Measurements from ENCODE around the gene LAMA2.

LAMA2 gene, protein sequence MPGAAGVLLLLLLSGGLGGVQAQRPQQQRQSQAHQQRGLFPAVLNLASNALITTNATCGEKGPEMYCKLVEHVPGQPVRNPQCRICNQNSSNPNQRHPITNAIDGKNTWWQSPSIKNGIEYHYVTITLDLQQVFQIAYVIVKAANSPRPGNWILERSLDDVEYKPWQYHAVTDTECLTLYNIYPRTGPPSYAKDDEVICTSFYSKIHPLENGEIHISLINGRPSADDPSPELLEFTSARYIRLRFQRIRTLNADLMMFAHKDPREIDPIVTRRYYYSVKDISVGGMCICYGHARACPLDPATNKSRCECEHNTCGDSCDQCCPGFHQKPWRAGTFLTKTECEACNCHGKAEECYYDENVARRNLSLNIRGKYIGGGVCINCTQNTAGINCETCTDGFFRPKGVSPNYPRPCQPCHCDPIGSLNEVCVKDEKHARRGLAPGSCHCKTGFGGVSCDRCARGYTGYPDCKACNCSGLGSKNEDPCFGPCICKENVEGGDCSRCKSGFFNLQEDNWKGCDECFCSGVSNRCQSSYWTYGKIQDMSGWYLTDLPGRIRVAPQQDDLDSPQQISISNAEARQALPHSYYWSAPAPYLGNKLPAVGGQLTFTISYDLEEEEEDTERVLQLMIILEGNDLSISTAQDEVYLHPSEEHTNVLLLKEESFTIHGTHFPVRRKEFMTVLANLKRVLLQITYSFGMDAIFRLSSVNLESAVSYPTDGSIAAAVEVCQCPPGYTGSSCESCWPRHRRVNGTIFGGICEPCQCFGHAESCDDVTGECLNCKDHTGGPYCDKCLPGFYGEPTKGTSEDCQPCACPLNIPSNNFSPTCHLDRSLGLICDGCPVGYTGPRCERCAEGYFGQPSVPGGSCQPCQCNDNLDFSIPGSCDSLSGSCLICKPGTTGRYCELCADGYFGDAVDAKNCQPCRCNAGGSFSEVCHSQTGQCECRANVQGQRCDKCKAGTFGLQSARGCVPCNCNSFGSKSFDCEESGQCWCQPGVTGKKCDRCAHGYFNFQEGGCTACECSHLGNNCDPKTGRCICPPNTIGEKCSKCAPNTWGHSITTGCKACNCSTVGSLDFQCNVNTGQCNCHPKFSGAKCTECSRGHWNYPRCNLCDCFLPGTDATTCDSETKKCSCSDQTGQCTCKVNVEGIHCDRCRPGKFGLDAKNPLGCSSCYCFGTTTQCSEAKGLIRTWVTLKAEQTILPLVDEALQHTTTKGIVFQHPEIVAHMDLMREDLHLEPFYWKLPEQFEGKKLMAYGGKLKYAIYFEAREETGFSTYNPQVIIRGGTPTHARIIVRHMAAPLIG (N-terminal part only)

DNA sequence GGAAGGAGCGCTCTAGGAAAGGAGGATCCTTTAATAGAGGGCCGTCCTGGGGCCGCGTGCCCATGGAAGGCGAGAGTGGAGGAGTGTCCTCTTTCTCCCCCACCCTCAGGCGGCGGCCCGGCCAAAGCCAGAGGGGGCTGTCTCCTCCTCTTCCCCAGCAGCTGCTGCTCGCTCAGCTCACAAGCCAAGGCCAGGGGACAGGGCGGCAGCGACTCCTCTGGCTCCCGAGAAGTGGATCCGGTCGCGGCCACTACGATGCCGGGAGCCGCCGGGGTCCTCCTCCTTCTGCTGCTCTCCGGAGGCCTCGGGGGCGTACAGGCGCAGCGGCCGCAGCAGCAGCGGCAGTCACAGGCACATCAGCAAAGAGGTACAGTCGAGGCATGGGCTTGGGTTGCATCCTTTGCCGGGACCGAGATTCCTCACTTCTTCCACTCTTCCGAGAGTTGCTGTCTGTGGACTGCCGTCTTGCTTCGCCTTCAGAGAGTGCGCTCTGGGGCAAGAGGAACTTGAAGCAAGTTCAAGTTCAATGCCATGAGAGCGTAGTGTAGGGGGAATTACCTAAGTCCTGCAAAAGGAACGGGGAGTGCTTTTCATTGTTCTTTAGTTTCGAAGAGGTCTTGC is at the start of gene LAMA2:
Gene LAMA2 (plus strand): TSS at position 148 of the 621 bp plus-strand sequence. CDS start 108 bp downstream, at position 256.
- CTCF ChIA-PET: no interaction called here
- TF ChIP-seq FOXM1 (IDR thresholded peaks at IDR 0.05; ENCODE audit: borderline replicate concordance) (no peak), L3MBTL2 (conservative IDR thresholded peaks at IDR 0.05) (peak; percentile 84)
- TF ChIP-seq, protein P1, sequence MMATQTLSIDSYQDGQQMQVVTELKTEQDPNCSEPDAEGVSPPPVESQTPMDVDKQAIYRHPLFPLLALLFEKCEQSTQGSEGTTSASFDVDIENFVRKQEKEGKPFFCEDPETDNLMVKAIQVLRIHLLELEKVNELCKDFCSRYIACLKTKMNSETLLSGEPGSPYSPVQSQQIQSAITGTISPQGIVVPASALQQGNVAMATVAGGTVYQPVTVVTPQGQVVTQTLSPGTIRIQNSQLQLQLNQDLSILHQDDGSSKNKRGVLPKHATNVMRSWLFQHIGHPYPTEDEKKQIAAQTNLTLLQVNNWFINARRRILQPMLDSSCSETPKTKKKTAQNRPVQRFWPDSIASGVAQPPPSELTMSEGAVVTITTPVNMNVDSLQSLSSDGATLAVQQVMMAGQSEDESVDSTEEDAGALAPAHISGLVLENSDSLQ (IDR thresholded peaks at IDR 0.05): no peak
- DNase-seq (ENCODE audit: extremely low spot score): peak; percentile 48
- POLR2A ChIA-PET: no interaction called here

DNA sequence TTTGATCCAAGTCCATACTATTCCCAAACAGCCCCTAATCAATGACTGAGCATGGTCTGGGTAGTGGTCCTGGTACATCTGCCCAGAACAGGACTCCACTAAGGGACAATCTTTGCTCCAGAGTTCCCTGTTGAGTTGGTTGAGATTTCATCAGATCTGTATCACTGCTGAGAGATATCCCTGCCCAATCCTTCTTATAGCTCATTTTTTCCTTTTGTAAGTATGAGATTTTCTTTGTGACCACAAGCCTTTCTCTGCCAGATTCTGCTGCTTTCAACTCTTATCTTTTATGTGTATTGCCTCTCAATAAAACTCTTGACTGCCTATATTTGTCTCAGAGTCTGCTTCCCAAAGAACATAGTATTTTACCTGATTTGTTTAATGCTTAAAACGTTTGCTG is 46.2 kb upstream of the LAMA2 start:
- no peak for DNase-seq (ENCODE audit: extremely low spot score)
- no peak for TF ChIP-seq LEF1 (IDR thresholded peaks at IDR 0.05; ENCODE audit: borderline replicate concordance)
- TF ChIP-seq, protein P1 (IDR thresholded peaks at IDR 0.05): no peak
- no peak for TF ChIP-seq TARDBP (IDR thresholded peaks at IDR 0.05)
- TF ChIP-seq FOXM1 (IDR thresholded peaks at IDR 0.05; ENCODE audit: borderline replicate concordance): no peak
- no peak for TF ChIP-seq SUZ12 (IDR thresholded peaks at IDR 0.05)
- no peak for TF ChIP-seq FOXK2 (IDR thresholded peaks at IDR 0.05)
- TF ChIP-seq L3MBTL2 (conservative IDR thresholded peaks at IDR 0.05): no peak
- no peak for TF ChIP-seq NFRKB (IDR thresholded peaks at IDR 0.05)
- TF ChIP-seq HDGF (IDR thresholded peaks at IDR 0.05; ENCODE audit: borderline replicate concordance): no peak
- TF ChIP-seq SP1 (IDR thresholded peaks at IDR 0.05): no peak
- TF ChIP-seq ARNT (IDR thresholded peaks at IDR 0.05): no peak
- ChIA-PET CTCF (no interaction called here), POLR2A (no interaction called here)

DNA sequence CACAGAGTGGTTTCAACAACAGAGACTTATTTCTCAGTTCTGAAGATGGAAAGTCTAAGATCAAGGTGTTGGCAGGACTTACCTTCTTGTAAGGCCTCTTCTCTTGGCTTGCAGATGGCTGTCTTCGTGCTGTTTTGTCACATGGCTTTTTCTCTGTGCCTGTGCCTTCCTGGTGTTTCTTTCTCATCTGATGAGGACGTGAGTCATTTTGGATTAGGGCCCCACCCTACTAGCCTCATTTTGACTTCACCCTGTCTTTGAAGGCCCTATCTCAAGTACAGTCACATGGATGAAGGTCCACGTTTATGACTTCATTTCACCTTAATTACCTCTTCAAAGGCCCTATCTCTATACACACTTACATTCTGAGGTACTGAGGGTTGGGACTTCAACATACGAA is 41.4 kb upstream of the LAMA2 start:
- no peak for DNase-seq (ENCODE audit: extremely low spot score)
- POLR2A ChIA-PET: no interaction called here
- CTCF ChIA-PET: no interaction called here
- no peak for TF ChIP-seq FOXM1 (IDR thresholded peaks at IDR 0.05; ENCODE audit: borderline replicate concordance)
- peak; percentile 36; the same call in 1 of the 2 replicates for TF ChIP-seq L3MBTL2 (conservative IDR thresholded peaks at IDR 0.05)

DNA sequence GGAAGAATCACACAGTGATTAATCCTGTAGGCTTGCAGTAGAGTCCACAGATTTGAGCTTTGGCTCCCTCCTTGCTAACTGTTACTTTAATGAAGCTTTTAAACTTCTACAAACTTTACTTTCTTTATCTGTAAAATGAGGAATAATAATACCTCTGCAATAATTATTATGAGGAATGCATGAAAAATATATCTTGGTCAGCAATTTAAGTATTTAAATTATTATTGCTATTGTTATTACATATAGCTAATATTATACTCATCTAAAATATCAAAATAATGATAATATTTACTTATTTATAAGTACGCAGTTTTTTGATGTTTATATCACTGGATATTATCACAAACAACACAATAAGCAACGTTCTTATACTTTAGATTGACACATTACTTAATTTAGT is 38.3 kb upstream of the LAMA2 start:
- CTCF ChIA-PET: interaction anchor here (0.7 kb wide), 1 partner anchor 37 kb away, joined by 4 read pairs; no protein-coding TSS in a partner anchor
- TF ChIP-seq ARNT (IDR thresholded peaks at IDR 0.05) (no peak), FOXM1 (IDR thresholded peaks at IDR 0.05; ENCODE audit: borderline replicate concordance) (no peak), ZNF384 (IDR thresholded peaks at IDR 0.05) (no peak), HDGF (IDR thresholded peaks at IDR 0.05; ENCODE audit: borderline replicate concordance) (no peak), SUZ12 (IDR thresholded peaks at IDR 0.05) (no peak), ELF4 (IDR thresholded peaks at IDR 0.05) (no peak), FOXK2 (IDR thresholded peaks at IDR 0.05) (no peak), SP1 (IDR thresholded peaks at IDR 0.05) (no peak)
- TF ChIP-seq, protein P1 (IDR thresholded peaks at IDR 0.05): no peak
- POLR2A ChIA-PET: no interaction called here
- DNase-seq (ENCODE audit: extremely low spot score): no peak

DNA sequence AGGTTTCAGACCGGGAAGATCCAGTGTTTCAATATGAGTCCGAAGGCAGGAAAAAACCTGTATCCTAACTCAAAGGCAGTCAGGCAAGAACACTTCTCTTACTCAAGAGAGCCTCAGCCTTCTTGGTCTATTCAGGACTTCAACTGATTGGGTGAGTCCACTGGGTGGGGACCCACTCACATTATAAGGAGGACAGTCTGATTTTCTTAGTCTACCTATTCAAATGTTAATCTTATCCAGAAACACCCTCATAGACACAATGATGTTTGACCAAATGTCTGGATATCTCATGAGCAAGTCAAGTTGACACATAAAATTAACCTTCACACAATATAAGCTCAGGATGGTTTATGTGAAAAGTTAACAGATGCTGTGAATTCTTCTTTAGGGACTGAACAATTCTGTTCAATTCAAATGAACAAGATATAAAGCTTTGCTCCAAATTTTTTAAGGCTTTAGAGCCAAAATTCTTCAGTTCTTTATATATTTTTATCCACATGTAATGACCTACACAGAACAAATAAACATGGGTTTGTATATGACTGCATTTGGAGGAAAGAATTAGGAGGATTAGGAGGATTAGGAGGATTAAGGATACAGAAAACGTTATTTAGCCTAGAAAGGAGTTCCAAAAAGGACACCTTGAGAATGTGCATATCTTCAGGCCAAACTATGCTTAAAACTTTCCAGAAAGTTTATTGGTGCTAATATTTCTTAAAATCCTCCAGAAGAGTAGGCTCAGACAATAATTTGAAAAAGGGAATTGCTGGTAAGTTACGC is 35.3 kb upstream of the LAMA2 start:
- ChIA-PET POLR2A (no interaction called here), CTCF (no interaction called here)
- TF ChIP-seq NFRKB (IDR thresholded peaks at IDR 0.05): no peak
- TF ChIP-seq HDGF (IDR thresholded peaks at IDR 0.05; ENCODE audit: borderline replicate concordance): no peak
- TF ChIP-seq FOXA1 (IDR thresholded peaks at IDR 0.05): no peak
- TF ChIP-seq ARNT (IDR thresholded peaks at IDR 0.05): no peak
- TF ChIP-seq BHLHE40 (IDR thresholded peaks at IDR 0.05; ENCODE audit: borderline replicate concordance): no peak
- TF ChIP-seq FOXM1 (IDR thresholded peaks at IDR 0.05; ENCODE audit: borderline replicate concordance): no peak
- no peak for TF ChIP-seq CTBP1 (IDR thresholded peaks at IDR 0.05; ENCODE audit: borderline replicate concordance)
- TF ChIP-seq SP1 (IDR thresholded peaks at IDR 0.05): no peak
- TF ChIP-seq L3MBTL2 (conservative IDR thresholded peaks at IDR 0.05): no peak
- TF ChIP-seq LEF1 (IDR thresholded peaks at IDR 0.05; ENCODE audit: borderline replicate concordance): no peak
- no peak for TF ChIP-seq TARDBP (IDR thresholded peaks at IDR 0.05)
- TF ChIP-seq ZNF384 (IDR thresholded peaks at IDR 0.05): no peak
- TF ChIP-seq ELF4 (IDR thresholded peaks at IDR 0.05): no peak
- TF ChIP-seq FOXK2 (IDR thresholded peaks at IDR 0.05): no peak
- TF ChIP-seq, protein P1 (IDR thresholded peaks at IDR 0.05): no peak
- no peak for TF ChIP-seq SUZ12 (IDR thresholded peaks at IDR 0.05)
- DNase-seq (ENCODE audit: extremely low spot score): no peak
